Measurements from ENCODE around the gene ITPKA.

- TF ChIP-seq PHF8 (IDR thresholded peaks at IDR 0.05; ENCODE audit: borderline replicate concordance, low read depth) (no peak), CHD4 (IDR thresholded peaks at IDR 0.05; ENCODE audit: borderline replicate concordance) (no peak), JUN (IDR thresholded peaks at IDR 0.05) (no peak), ZSCAN20 (CRISPR knock-in tag; IDR thresholded peaks at IDR 0.05) (no peak), NPAS2 (CRISPR knock-in tag; IDR thresholded peaks at IDR 0.05; ENCODE audit: borderline replicate concordance) (no peak), TP53 (CRISPR knock-in tag; IDR thresholded peaks at IDR 0.05) (no peak), MAZ (IDR thresholded peaks at IDR 0.05; ENCODE audit: borderline replicate concordance, low read depth, low read length) (no peak), POLR2A (IDR thresholded peaks at IDR 0.05; ENCODE audit: low read length) (no peak), EHMT2 (IDR thresholded peaks at IDR 0.05; ENCODE audit: low read depth) (no peak), CEBPB (IDR thresholded peaks at IDR 0.05) (no peak), ZC3H11A (IDR thresholded peaks at IDR 0.05) (no peak)
- TF ChIP-seq, protein P1, sequence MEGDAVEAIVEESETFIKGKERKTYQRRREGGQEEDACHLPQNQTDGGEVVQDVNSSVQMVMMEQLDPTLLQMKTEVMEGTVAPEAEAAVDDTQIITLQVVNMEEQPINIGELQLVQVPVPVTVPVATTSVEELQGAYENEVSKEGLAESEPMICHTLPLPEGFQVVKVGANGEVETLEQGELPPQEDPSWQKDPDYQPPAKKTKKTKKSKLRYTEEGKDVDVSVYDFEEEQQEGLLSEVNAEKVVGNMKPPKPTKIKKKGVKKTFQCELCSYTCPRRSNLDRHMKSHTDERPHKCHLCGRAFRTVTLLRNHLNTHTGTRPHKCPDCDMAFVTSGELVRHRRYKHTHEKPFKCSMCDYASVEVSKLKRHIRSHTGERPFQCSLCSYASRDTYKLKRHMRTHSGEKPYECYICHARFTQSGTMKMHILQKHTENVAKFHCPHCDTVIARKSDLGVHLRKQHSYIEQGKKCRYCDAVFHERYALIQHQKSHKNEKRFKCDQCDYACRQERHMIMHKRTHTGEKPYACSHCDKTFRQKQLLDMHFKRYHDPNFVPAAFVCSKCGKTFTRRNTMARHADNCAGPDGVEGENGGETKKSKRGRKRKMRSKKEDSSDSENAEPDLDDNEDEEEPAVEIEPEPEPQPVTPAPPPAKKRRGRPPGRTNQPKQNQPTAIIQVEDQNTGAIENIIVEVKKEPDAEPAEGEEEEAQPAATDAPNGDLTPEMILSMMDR (IDR thresholded peaks at IDR 0.05) = no peak
- TF ChIP-seq, protein P2, sequence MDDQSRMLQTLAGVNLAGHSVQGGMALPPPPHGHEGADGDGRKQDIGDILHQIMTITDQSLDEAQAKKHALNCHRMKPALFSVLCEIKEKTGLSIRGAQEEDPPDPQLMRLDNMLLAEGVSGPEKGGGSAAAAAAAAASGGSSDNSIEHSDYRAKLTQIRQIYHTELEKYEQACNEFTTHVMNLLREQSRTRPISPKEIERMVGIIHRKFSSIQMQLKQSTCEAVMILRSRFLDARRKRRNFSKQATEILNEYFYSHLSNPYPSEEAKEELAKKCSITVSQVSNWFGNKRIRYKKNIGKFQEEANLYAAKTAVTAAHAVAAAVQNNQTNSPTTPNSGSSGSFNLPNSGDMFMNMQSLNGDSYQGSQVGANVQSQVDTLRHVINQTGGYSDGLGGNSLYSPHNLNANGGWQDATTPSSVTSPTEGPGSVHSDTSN (IDR thresholded peaks at IDR 0.05) = no peak
- TF ChIP-seq, protein P3, sequence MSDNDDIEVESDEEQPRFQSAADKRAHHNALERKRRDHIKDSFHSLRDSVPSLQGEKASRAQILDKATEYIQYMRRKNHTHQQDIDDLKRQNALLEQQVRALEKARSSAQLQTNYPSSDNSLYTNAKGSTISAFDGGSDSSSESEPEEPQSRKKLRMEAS (IDR thresholded peaks at IDR 0.05) = no peak
Observed at GRCh38 chr15:41503669-41504010, 10.0 kb downstream of the ITPKA start.
